ENCODE results near the gene ADGRA1. TPM values are rescaled to one million over a fixed set of nuclear protein-coding genes. Genes with fewer than 3 reads are reported as not detected.

Gene ADGRA1
- total and polyA plus RNA-seq, 2 of the 8 experiments (the other 6 are each of a cell fraction or from before 2014, with no cell fraction given), result 0.17 to 0.21 TPM

GRCh38 chr10:133070405-133070804 is 17.3 kb upstream of the ADGRA1 start:
- no peak overlapping the region for H2BK20ac ChIP-seq (ENCODE audit: low read length)
- H3K4me2 ChIP-seq (ENCODE audit: insufficient read depth in 1 of 2, low read depth in 2 of 2, low read length in 2 of 2), result no peak overlapping the region
- no peaks in the 10 kb centered on the region for H3K79me2 ChIP-seq (ENCODE audit: control insufficient read depth in 1 of 2, insufficient read depth in 2 of 2, low read length in 2 of 2)
- H3K4me3 ChIP-seq (ENCODE audit: extremely low read depth in 1 of 4, insufficient read depth in 2 of 4, low read depth in 3 of 4, low read length in 4 of 4), result no peak overlapping the region
- H4K8ac ChIP-seq (ENCODE audit: extremely low read depth, insufficient read depth, low read length), result no peak overlapping the region
- H2BK5ac ChIP-seq (ENCODE audit: low read depth, low read length), result no peak overlapping the region
- H4K20me1 ChIP-seq (replicated peaks in 1 of 2; ENCODE audit: control insufficient read depth in 1 of 2, insufficient read depth in 2 of 2, low read length in 2 of 2), result peaks cover 0 to 1% of the 10 kb centered on the region in 2 experiments
- no peak overlapping the region for H3K56ac ChIP-seq (replicated peaks; ENCODE audit: insufficient read length, low read depth, low read length)
- no peaks in the 10 kb centered on the region for H3K36me3 ChIP-seq (ENCODE audit: control insufficient read depth in 2 of 4, insufficient read depth in 4 of 4, low read length in 3 of 4)
- no peak for TF ChIP-seq SIX5 (IDR thresholded peaks at IDR 0.05; ENCODE audit: low read depth, low read length)
- TF ChIP-seq JUND (IDR thresholded peaks at IDR 0.05; ENCODE audit: low read length), result no peak
- TF ChIP-seq GABPA (IDR thresholded peaks at IDR 0.05; ENCODE audit: borderline replicate concordance, insufficient read depth, low read length), result no peak
- TF ChIP-seq RNF2 (IDR thresholded peaks at IDR 0.05; ENCODE audit: borderline replicate concordance, low read depth, low read length, missing control alignments, poor library complexity, severe bottlenecking), result no peak
- no peak for TF ChIP-seq SP2 (IDR thresholded peaks at IDR 0.05; ENCODE audit: low read length)
- no peak for TF ChIP-seq PHF8 (conservative IDR thresholded peaks at IDR 0.05; ENCODE audit: low read depth, low read length)
- TF ChIP-seq RAD21 (IDR thresholded peaks at IDR 0.05 in 1 of 2, conservative IDR thresholded peaks at IDR 0.05 in 1 of 2; ENCODE audit: low read depth in 2 of 2, low read length in 2 of 2), result no peak
- TF ChIP-seq SIRT6 (IDR thresholded peaks at IDR 0.05; ENCODE audit: low read length), result no peak
- no peak for TF ChIP-seq BCL11A (IDR thresholded peaks at IDR 0.05; ENCODE audit: low read depth in 2 of 2, low read length in 2 of 2)
- TF ChIP-seq CEBPB (IDR thresholded peaks at IDR 0.05; ENCODE audit: low read depth, low read length), result no peak
- H2BK120ac ChIP-seq (replicated peaks; ENCODE audit: low read depth, low read length), result no peak overlapping the region
- H3K18ac ChIP-seq (ENCODE audit: extremely low read depth, low read length), result no peak overlapping the region
- no peak overlapping the region for H2AK5ac ChIP-seq (ENCODE audit: low read depth, low read length)
- DNase-seq (ENCODE audit: low read depth in 1 of 2, low spot score in 2 of 2), result no peak
- H4K5ac ChIP-seq (ENCODE audit: insufficient read length, low read depth, low read length), result no peak overlapping the region
- no peak overlapping the region for H2BK12ac ChIP-seq (ENCODE audit: low read depth, low read length)
- no peak overlapping the region for H3K27ac ChIP-seq (ENCODE audit: low read depth, low read length)
- no peak overlapping the region for H3K23ac ChIP-seq (ENCODE audit: insufficient read length)
- no peak overlapping the region for H3K14ac ChIP-seq (ENCODE audit: insufficient read length)
- no peak overlapping the region for H2AFZ ChIP-seq (ENCODE audit: low read length)
- 77% methylated on average over 16 of the region's 16 CpGs; no CpG with 5 or more reads in 1 of the 2 experiments for WGBS, 2 experiments (ENCODE audit: extremely low coverage in 1 of 2, insufficient coverage in 1 of 2, insufficient read length in 1 of 2, insufficient replicate concordance in 2 of 2, low coverage in 1 of 2, low lambda C conversion rate in 2 of 2, missing lambda C conversion rate in 1 of 2)
- peaks cover 9% of the 10 kb centered on the region; the same call in 1 of the 2 replicates for H3K23me2 ChIP-seq (ENCODE audit: low read depth, low read length)
- H3K9me3 ChIP-seq (ENCODE audit: insufficient read depth in 2 of 2, low read depth in 1 of 2, low read length in 1 of 2), result peaks cover 0 to 6% of the 10 kb centered on the region in 2 experiments; a peak in 1 of 4 replicates
- H3K9ac ChIP-seq (replicated peaks in 1 of 4; ENCODE audit: extremely low read depth in 1 of 4, low read depth in 3 of 4, low read length in 3 of 4), result no peak overlapping the region
- no peak overlapping the region for H4K91ac ChIP-seq (replicated peaks; ENCODE audit: insufficient read length, low read length)
- H3K4me1 ChIP-seq (replicated peaks in 1 of 4; ENCODE audit: control insufficient read depth in 3 of 4, insufficient read depth in 4 of 4, low read length in 3 of 4), result peaks cover 0 to 6% (median 0%) of the 10 kb centered on the region in 4 experiments; a peak in 3 of 7 replicates
- no peak for FAIRE-seq
- H2BK15ac ChIP-seq (ENCODE audit: low read length), result no peak overlapping the region
- no peak overlapping the region for H3K4ac ChIP-seq (replicated peaks; ENCODE audit: insufficient read length, low read depth, low read length)
- ChIA-PET POLR2A (ENCODE audit: partially characterized antibody) (no interaction called here), CTCF (ENCODE audit: partially characterized antibody) (interaction anchor here (0.8 to 1.4 kb wide), 4 partner anchors 10 to 166 kb away, joined by 3 to 4 read pairs (median 4); no protein-coding TSS in a partner anchor)
- no peaks in the 10 kb centered on the region for H3K27me3 ChIP-seq (replicated peaks in 1 of 4; ENCODE audit: control insufficient read depth in 3 of 4, extremely low read depth in 1 of 4, insufficient read depth in 3 of 4, low read length in 3 of 4)
- no peaks in the 10 kb centered on the region for H3K79me1 ChIP-seq (ENCODE audit: low read depth, low read length)
